8988T (cell line): ENCODE data around the gene PRR5.

ENCODE experiments used
- DNase-seq: peaks from one replicate; pipeline ENCODE4 v3.0.0; 2011

Gene PRR5

GRCh38 chr22:44721213-44721612 is 19.2 kb downstream of the PRR5 start:
- DNase-seq: no peak

DNA sequence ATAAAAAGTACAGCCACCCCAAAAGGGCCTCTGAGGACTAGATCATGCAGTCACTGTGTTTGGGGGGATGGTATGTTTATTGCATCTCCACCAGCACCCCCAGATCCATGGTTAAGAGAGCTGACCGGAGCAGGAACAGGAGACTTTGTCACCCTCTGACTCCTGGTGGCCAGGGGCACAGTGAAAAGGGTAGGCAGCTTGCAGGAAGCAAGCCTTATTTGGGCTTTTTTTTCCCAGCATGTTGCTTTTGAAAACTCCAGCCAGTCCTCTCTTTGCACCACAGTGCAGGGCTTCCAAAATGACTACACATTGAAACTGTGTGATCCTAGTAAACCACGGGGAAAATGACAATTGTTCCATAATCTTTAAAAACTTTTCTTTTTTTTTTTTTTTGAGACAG is 20.6 kb downstream of the PRR5 start:
- DNase-seq: no peak

DNA sequence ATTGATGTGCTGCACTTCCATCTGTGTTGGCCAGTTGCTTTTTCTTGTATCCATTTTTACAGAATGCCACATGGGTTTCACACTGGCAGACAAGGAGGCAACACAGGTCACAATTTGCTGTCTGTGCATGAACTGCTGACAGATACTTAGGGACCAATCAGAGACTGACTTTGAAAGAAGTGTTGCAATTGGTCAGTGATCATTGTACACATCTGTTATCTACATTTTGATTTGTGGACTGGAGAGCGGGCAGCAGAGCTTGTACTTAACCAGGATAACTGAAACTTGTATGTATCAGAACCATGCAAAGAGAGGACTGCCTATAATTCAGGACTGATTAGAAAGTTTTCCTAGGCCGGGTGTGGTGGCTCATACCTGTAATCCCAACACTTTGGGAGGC is 21.8 kb downstream of the PRR5 start:
- no peak for DNase-seq

- DNase-seq: no peak
Observed at GRCh38 chr22:44724416-44724815, 22.4 kb downstream of the PRR5 start.

DNA sequence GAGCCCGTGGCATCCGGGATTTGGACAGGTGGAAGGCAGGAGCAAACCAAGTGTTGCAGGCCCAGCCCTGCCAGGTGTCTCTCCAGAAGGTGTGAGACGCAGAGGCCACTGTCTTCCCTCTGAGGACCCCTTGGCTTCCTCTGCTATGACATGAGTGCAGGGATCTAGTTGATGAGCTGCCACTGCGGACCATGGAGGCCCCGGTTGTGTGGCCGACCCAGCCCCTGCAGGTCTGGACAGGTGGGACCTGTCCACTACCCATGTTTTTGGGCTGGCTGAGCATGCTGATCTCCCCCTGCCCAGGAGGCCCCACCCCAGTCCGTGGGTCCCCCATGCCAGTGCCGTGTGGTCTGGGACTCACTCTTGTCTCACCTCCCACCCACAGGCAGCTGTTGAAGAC is 22.9 kb downstream of the PRR5 start:
- DNase-seq: no peak

- no peak for DNase-seq
Observed at GRCh38 chr22:44726439-44726838, 24.4 kb downstream of the PRR5 start.

- no peak for DNase-seq
Observed at GRCh38 chr22:44727148-44727547, 25.1 kb downstream of the PRR5 start.

DNA sequence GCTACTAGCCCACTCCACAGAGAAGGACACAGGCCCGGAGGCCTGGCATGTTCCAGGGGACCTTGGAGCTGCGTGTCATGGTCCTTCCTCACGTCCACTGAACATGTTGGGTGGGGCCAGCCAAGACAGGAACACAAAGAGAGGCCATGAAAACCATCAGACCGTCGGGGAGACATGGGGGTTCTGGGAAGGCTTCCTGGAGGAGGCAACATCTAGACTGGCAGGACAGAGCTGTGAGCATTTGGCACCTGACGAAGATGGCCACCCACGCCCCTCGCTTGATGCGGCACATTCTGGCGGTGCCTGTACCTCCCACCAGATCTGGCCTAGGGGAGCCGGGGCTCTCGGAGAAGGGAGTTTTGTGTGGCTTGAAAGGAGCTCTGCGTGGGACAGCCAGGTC is 25.7 kb downstream of the PRR5 start:
- DNase-seq: no peak

DNA sequence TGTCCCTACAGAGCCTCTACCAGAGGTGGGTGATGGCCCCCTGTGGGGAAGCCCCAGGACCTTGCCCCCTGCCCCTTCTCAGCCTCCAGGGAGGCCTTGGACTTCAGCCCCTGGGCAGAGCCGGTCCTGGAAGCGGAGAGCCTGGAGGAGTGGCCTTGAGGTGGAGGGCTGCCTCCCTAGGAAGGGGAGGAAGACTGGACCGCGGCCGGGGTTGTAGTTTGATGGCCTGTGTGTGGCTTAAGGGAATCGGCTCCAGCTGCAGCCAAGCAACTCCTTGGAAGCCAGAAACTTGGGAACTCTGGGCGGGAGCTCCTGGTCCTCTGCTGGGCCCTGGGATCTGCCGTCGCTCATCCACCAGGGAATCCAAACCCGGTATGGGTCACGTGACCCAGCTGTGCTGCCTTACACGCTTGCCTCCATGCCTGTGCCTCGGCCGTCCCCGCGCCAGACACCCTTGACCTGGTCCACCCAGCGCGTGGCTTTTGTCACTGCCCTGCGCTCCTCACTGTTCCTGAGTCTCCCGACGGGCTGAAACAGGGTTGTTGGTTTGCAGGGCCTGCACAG is 26.8 kb downstream of the PRR5 start:
- DNase-seq: no peak

DNA sequence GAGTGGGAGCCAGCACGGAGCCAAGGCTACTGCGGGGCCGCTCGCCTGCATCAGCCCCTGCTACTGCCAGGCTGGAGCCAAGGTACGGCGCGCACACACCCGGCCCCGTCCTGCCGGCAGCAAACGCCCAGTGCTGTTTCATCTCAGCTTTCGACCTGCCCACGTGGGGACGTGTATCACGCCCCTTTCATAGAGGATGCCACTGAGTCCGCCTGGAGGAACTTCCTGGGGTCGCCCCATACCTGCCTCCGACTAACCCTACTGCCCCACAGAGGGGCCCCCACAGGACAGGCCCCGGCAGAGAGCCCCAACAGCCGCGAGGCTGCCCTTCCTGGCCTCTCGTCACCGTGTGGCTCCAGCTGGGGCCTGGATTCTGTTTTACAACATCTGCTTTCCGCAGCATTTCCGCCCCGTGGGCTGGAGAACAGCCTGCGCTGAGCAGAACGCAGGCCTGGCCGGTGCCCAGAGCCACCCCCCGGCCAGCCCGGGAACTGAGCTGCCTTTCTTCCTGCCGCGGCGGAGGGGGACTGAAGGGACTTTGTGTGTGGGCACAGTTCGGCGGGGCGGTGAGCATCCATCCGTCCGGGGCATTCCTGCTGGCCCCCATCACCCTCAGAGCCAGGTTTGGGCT is 27.5 kb downstream of the PRR5 start:
- DNase-seq: no peak

GRCh38 chr22:44730022-44730393 is 28.0 kb downstream of the PRR5 start:
- DNase-seq: no peak

DNA sequence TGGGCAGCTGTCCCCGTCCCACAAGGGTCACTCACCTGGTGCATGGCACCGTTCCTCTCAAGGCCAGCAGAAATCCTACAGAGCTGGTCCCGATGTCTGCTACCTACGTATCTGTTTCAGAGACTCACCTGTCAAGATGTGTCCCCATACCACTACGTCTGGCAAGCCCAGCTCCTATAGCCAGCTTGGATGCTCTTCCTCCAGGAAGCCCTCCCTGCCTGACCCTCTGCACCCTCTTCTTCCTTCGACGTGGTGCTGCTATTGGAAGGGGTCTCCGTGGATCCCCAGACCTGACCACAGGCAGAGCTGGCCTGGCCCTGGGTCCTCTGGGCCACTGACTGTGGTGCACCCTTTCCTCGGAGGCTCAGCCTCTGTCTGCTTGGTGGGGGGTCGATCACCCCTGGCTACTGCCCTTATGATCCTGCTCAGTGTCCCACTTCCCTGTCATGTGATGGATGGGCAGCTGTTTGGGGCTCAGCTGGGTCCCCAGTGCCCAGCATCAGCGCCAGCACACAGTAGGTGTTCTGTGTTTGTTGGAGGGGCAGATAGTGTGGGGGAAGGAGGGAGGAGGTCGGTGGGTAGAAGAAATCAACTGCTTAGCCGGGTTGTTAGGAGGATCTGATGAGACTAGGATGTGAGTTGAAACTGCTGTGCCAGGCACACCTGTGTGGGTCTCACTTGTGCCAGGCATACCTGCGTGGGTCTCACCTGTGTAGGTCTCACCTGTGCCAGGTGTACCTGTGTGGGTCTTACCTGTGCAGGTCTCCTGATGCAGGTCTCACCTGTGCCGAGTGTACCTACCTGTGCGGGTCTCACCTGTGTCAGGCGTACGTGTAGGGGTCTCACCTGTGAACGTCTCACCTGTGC is 28.7 kb downstream of the PRR5 start:
- no peak for DNase-seq

DNA sequence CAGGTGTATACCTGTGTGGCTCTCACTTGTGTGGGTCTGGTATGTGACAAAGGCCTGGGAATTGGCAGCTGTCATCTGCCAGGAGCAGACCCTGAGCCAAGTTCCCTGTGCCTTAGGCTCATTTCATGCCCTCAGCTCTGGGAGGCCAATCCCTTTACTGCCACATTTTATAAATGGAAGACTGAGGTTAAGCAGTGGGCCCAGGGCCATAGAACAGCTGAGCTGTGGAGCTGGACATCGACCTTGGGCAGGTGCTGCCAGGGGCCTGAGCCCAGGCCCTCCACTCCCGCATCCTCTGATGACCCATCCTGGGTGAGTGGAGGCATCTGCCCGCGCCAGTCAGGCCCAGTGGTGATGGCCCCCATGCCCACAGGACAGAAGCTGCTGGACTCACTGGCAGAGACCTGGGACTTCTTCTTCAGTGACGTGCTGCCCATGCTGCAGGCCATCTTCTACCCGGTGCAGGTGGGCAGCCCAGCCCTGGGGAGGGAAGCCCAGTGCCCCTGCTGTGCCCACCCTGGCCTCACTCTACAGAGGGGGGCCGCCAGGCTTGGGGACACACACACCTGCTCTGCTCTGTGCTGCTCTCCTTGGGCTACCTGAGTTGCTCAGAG is 29.5 kb downstream of the PRR5 start:
- DNase-seq: no peak

DNA sequence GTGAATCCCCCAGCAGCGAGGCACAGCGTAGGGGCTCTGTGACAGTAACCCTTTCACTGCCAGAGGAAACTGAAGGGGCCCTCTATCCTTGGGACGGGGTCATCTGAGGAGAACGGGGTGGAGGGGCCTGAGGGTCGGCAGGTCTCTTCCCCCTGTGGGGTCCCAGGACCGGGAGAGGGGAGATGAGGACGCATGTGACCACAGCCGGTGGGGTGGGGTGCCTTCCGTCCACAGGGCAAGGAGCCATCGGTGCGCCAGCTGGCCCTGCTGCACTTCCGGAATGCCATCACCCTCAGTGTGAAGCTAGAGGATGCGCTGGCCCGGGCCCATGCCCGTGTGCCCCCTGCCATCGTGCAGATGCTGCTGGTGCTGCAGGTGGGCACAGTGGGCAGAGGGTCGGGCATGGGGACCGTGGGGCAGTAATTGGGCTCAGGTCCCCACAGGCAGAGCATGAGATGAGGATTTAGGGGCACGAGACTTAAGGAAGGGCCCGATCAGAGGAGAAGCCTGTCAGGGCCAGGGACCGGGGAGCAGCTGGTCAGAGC is 30.1 kb downstream of the PRR5 start:
- no peak for DNase-seq

DNA sequence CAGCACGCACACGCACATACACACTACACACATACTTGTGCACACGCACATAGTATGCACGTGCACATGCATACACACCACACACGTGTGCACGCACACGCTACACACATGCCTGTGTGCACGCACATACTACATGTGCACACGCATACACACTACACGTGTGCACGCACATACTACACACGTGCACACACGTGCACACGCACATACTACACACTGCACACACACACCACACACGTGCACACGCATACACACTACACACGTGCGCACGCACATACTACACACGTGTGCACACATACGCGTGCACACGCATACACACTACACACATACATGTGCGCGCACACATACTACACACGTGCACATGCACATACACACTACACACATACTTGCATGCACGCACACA is 30.7 kb downstream of the PRR5 start:
- no peak for DNase-seq

DNA sequence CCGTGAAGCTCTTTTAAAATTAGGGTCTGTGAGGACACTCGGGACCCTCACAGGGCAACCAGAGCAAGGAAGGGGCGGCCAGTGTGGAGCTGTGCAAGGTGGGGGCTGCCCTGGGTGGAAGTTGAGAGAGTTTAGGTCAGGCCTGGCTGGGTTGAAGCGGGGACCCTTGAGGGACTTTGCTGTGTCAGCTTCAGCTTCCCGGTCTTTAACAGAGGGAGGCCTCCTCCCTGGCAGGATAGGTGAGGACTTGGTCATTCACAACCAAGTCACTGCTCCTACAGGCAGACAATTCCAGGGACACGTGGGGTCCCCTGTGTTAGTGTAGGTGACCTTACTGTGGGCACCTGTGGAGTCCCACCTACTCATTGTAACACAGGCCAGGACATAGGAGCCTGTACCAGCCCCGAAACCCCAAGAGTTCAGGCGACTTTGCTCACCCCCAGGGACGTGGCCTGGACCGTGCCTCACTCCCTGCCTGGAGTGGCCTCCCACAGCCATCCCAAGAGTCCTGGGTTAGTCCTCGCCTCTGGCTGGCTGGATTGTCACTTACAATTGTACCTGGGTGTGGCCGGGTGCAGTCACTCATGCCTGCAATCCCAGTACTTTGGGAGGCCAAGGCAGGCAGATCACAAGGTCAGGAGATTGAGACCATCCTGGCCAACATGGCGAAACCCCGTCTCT is 31.6 kb downstream of the PRR5 start:
- DNase-seq: no peak

DNA sequence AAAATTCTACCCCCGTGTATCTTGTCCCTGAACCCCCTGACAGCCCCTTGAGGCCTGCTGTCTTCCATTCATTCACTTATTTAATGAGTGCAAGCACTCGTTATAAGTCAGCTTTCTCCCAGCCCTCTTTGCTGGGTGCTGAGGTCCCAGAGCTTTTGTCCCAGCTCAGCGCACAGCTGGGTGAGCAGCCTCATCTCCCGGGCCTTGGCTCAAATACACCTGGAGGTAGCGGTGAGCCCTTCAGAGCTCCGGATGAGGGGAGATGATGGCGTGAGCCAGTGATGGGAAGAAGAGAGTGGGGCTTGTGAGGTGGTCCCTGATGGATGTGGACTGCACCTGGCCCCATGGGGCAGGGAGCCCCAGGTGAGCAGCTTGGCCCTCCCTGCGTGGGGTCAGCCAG is 32.3 kb downstream of the PRR5 start:
- DNase-seq: no peak

DNA sequence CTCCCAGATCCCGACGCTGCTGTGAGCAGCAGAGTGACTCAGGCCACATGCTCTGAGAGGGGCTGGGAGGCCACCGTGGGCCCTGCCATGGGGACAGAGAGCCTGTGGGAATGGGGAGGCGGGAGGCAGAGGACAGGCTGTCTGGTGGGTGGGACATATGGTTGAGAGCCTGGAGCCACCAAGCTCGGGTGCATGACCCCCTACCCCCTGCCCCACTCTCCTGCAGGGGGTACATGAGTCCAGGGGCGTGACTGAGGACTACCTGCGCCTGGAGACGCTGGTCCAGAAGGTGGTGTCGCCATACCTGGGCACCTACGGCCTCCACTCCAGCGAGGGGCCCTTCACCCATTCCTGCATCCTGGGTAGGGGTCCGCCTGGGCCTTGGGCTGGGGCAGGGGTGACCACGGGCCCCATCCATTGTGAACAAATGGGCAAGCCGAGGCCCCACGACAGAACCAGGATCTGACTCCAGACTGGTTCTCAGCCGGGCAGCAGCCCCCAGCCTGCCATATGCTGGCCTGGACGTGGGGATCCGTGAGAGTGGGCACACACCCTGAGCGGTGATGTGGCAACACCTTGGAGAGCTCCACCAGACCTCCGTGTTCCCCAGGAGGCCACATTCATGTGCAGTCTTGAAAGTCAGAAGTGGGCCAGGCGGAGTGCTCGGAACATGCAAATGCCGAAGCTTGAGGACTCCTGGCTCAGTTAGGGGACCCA is 33.0 kb downstream of the PRR5 start:
- DNase-seq: no peak

DNA sequence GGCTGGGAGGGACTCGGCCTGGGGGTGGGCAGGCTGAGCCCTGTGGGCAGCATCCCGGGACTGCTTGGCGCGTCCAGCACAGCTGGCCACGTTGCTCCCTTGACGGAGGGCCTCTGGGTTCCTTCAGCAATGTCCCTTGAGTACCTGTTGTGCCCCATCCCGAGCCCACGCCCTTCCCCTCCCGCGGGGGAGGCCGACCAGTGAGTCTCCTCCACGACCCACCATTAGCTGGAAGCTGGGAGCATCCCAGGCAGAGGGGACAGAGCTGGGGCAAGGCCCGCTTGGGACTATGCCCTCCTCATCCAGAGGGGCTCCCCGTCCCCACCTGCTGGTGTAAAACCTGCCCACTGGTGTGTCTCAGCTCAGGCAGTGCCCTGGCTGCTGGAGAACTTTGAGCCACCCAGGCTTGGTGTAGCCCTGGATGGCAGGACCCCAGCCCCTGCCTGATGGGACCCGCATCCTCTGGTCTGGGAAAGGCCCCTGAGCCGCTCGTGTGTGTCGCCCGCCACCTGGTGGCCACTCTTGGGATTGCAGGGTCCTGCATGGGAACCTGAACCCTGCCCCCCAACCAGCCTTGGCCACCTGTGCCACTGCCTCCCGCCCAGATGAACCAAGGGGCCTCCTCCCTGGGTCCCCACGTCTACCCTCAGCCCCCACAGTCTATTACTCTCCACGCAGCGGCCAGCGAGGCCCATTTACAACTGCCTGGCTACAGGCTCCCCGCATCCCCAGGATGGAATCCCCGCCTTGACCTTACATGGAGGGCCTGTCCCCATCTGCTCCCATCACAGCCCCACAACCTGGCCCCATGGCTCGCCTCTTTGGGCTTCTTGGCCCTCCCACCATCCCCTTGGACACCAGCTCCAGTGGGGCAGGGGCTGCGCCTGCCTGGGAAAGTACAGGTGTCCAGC is 33.8 kb downstream of the PRR5 start:
- DNase-seq: peak; percentile 75

DNA sequence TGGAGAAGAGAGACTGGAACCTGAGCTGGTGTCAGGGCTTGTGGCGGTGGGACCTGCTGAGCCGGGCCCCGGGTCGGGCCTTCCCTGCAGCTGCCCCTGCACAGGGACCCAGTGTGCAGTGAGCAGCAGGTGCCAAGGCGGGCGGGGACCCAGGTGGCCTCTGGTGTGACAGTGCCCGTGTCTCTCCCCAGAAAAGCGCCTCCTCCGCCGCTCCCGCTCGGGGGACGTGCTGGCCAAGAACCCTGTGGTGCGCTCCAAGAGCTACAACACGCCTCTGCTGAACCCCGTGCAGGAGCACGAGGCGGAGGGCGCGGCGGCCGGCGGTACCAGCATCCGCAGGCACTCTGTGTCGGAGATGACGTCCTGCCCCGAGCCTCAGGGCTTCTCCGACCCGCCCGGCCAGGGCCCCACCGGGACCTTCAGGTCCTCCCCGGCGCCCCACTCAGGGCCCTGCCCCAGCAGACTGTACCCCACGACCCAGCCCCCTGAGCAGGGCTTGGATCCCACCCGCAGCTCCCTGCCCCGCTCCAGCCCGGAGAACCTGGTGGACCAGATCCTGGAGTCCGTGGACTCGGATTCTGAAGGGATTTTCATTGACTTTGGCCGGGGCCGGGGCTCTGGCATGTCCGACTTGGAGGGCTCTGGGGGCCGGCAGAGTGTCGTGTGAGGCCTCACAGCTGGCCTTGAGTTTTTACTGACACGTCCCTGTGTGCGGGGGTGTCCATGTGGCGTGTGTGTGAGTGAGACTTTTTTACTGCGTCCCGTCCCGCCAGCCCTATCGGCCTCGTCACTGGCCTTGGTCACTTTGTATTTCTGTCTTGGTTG is 34.8 kb downstream of the PRR5 start:
- DNase-seq: no peak
